GM10248 (cell line): ENCODE results near the gene CDKN2A.

Experiments used
- CTCF ChIA-PET: fragments of 300-600 bp; sonication (Branson Sonifier 250); formaldehyde crosslinking; extraction: SDS; loops from one replicate; lab custom pipeline; 2021; ENCODE audit warnings: antibody characterized with exemption; lab: Yijun Ruan, JAX
- POLR2A ChIA-PET: fragments of 350-650 bp; sonication (Branson Sonifier 250); formaldehyde crosslinking; extraction: SDS; loops from one replicate; lab custom pipeline; 2020; ENCODE audit warnings: antibody characterized with exemption; lab: Yijun Ruan, JAX
- DNase-seq: peaks from one replicate; pipeline ENCODE4 v3.0.0; 2012; ENCODE audit errors: extremely low spot score
- TF ChIP-seq, protein P1 (sequence below): IDR thresholded peaks from 2 replicates; pipeline ENCODE4 v1.5.1; 2012; ENCODE audit warnings: mild to moderate bottlenecking, low read depth; ENCODE audit errors: extremely low read depth, missing control alignments, control extremely low read depth

CDKN2A gene

DNA sequence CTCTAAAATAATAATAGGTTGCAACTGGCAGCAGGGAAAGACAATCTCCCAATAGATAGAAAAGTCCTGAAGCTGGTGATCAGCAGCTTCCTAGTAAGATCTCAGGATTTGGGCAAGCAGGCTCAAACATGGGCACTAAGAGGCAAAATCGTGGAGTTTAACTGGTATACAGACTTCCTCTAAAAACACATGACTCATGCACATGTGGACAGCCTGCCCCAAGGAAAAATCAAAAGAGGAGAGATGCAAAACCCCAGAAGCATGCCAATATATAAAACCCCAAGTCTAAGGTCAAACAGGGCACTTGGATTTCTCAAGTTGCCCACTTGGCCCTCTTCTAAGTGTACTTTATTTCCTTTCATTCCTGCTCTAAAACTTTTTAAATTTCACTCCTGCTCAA, 62.8 kb downstream of the CDKN2A start:
- ChIA-PET CTCF (no interaction called here), POLR2A (no interaction called here)
- TF ChIP-seq, protein P1, sequence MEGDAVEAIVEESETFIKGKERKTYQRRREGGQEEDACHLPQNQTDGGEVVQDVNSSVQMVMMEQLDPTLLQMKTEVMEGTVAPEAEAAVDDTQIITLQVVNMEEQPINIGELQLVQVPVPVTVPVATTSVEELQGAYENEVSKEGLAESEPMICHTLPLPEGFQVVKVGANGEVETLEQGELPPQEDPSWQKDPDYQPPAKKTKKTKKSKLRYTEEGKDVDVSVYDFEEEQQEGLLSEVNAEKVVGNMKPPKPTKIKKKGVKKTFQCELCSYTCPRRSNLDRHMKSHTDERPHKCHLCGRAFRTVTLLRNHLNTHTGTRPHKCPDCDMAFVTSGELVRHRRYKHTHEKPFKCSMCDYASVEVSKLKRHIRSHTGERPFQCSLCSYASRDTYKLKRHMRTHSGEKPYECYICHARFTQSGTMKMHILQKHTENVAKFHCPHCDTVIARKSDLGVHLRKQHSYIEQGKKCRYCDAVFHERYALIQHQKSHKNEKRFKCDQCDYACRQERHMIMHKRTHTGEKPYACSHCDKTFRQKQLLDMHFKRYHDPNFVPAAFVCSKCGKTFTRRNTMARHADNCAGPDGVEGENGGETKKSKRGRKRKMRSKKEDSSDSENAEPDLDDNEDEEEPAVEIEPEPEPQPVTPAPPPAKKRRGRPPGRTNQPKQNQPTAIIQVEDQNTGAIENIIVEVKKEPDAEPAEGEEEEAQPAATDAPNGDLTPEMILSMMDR, result no peak
- DNase-seq, result no peak

DNA sequence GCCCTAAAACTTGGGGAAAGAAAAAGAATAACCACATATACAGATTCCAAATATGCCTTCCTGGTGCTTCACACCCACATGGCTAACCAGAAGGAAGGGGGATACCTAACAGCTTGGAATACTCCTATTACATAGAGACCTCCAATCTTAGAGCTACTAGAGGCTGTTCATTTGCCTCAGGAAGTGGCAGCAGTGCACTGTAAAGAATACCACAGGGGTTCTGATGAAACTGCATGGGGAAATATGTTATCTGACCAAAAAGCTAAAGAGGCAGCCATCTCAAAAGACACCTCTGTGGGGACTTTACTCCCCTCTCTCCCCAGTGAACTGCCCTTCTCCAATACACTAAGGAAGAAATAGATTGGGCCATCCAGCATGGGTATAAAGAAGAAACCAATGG, 66.4 kb downstream of the CDKN2A start:
- POLR2A ChIA-PET, result no interaction called here
- CTCF ChIA-PET, result interaction anchor here (1.2 kb wide), 1 partner anchor 9 kb away, joined by 4 read pairs; no protein-coding TSS in a partner anchor
- no peak for DNase-seq

DNA sequence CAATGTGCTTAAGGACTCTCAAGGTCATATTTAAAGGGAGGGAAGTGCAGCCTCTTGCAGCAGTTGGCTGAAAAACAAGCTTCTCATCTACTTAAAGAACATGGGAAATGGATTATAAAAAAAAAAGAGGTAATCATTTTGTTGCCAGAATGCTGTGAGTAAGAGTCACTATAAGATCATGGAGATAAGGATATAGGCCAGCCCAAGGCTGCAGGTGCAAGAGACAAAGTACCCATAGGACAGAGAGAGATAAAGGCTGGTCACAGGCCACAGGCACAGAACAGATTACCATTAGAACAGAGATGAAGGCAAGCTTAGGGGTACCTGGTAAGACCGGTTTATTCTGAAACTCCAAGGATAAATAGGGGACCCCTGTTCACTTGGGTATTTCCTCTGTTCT, 70.5 kb downstream of the CDKN2A start:
- ChIA-PET CTCF (no interaction called here), POLR2A (no interaction called here)
- TF ChIP-seq, protein P1, result no peak
- no peak for DNase-seq

More for the DNA sequence above, 66.4 kb downstream of the CDKN2A start:
- TF ChIP-seq, protein P1, result no peak

DNA sequence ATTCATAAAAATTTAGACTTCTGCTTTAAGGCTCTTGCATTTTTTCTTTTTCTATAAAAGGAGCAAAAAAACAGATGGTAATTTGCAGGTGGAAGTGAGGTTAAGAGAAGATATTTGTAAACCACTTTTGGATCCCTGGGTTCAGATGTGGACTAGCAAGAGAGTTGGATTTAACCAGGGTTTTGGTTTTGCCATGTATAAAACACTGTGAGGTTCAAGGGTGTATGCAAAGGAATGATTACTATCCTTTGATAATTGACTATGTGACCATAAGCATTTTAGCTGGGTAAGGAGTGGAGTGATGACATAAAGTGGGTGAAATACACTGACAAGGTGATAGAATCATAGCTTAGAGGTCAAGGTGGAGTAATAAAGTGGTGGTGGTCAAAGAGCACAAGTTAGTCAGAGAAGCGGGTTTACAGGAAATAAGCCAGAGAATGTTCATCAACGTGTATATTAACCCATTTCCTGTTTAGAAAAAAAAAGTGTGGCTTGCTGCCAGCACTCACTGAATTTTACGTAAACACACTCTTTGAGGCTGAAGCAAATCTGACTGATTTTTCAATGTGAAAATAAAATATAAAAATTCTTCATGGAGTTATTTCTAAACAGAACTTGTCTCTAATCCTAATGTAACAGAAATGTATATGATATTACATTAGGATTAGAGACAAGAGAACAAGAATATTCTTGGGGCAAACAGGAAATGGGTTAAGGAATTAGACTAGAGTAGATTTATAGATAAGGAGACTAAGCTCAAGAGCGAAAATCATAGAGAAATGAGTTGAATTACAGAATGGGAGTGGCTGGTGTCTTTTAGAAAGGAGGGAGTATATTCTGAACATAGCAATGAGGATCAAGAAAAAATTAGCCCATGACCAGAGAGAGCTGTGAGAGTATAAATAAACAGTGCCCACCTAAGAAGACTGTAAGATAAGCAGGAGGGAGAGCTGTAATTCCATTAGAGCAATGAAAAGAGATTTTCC, 74.5 kb downstream of the CDKN2A start:
- POLR2A ChIA-PET, result no interaction called here
- no peak for DNase-seq
- CTCF ChIA-PET, result interaction anchor here (0.7 to 1.4 kb wide), 3 partner anchors 8 to 15 kb away, joined by 3 to 4 read pairs (median 3); no protein-coding TSS in a partner anchor
- TF ChIP-seq, protein P1, result no peak
